Neutrophil (primary cell): ENCODE results near the gene TKTL2.

Experiments
- H3K27ac ChIP-seq: fragments of 200-600 bp; sonication (generic); 2 replicates; pipeline ENCODE4 v1.5.1; 2016; ENCODE audit warnings: mild to moderate bottlenecking, moderate library complexity
- H3K27me3 ChIP-seq: fragments of 200-600 bp; sonication (generic); 2 replicates; pipeline ENCODE4 v1.6.0; 2016; ENCODE audit warnings: mild to moderate bottlenecking
- H3K36me3 ChIP-seq: fragments of 200-600 bp; sonication (generic); 2 replicates; pipeline ENCODE4 v1.5.1; 2017
- H3K4me1 ChIP-seq, 2 experiments: fragments of 200-600 bp in 1 of 2; sonication (generic) in 1 of 2; 1 replicate in 1 of 2; 2 replicates in 1 of 2; pipeline versions ENCODE4 v1.5.1 to v1.6.1; 2013 to 2016; ENCODE audit warnings: low read depth in 1 of 2, low read length in 1 of 2, mild to moderate bottlenecking in 1 of 2, moderate library complexity in 1 of 2; ENCODE audit not compliant: control insufficient read depth in 1 of 2, insufficient read depth in 1 of 2
- H3K4me3 ChIP-seq, 2 experiments: fragments of 200-600 bp in 1 of 2; sonication (generic) in 1 of 2; 1 replicate in 1 of 2; 2 replicates in 1 of 2; pipeline ENCODE4 v1.5.1; 2013 to 2016; ENCODE audit warnings: low read depth in 1 of 2, low read length in 1 of 2, mild to moderate bottlenecking in 1 of 2, moderate library complexity in 1 of 2
- H3K9me3 ChIP-seq: fragments of 200-600 bp; sonication (generic); 2 replicates; pipeline ENCODE4 v1.5.1; 2016
- CTCF ChIP-seq: fragments of 200-600 bp; sonication (generic); IDR thresholded peaks from 2 replicates; pipeline ENCODE4 v1.5.1; 2016; ENCODE audit warnings: antibody characterized with exemption

The TKTL2 gene

GRCh38 chr4:163473576-163473975, at the start of gene TKTL2:
TSS of gene TKTL2 (minus strand) at chr4:163473754. CDS start at chr4:163473734, 20 bp downstream.
- H3K4me3 ChIP-seq = no peak within 1 kb of the TSS
- no peak within 1 kb of the TSS for H3K27ac ChIP-seq
- H3K36me3 ChIP-seq = no peaks in the 10 kb centered on the region
- no peak for TF ChIP-seq CTCF
- peaks cover 20% of the 10 kb centered on the region for H3K27me3 ChIP-seq
- no peaks in the 10 kb centered on the region for H3K9me3 ChIP-seq
- peaks cover 6 to 16% of the 10 kb centered on the region in 2 experiments for H3K4me1 ChIP-seq

GRCh38 chr4:163515198-163515597, 41.6 kb upstream of the TKTL2 start:
- Histone ChIP-seq H3K4me3 (no peak overlapping the region), H3K36me3 (peaks cover 41% of the 10 kb centered on the region), H3K27me3 (no peaks in the 10 kb centered on the region), H3K4me1 (no peaks in the 10 kb centered on the region), H3K9me3 (no peaks in the 10 kb centered on the region), H3K27ac (no peak overlapping the region)
- no peak for TF ChIP-seq CTCF

- no peak overlapping the region for H3K27ac ChIP-seq
- no peak for TF ChIP-seq CTCF
- H3K9me3 ChIP-seq = no peaks in the 10 kb centered on the region
- no peak overlapping the region for H3K4me3 ChIP-seq
- peaks cover 7% of the 10 kb centered on the region for H3K36me3 ChIP-seq
- no peaks in the 10 kb centered on the region for H3K27me3 ChIP-seq
- peaks cover 0 to 4% of the 10 kb centered on the region in 2 experiments for H3K4me1 ChIP-seq
These were observed 31.8 kb upstream of the TKTL2 start for GRCh38 chr4:163505374-163505773.

GRCh38 chr4:163500586-163500985, 27.0 kb upstream of the TKTL2 start:
- H3K9me3 ChIP-seq = no peaks in the 10 kb centered on the region
- peaks cover 0 to 4% of the 10 kb centered on the region in 2 experiments for H3K4me1 ChIP-seq
- TF ChIP-seq CTCF = no peak
- H3K27me3 ChIP-seq = no peaks in the 10 kb centered on the region
- H3K4me3 ChIP-seq = no peak overlapping the region
- no peak overlapping the region for H3K27ac ChIP-seq
- H3K36me3 ChIP-seq = no peaks in the 10 kb centered on the region

- no peak for TF ChIP-seq CTCF
- H3K27me3 ChIP-seq = no peaks in the 10 kb centered on the region
- peaks cover 0 to 8% of the 10 kb centered on the region in 2 experiments for H3K4me1 ChIP-seq
- H3K27ac ChIP-seq = no peak overlapping the region
- no peaks in the 10 kb centered on the region for H3K9me3 ChIP-seq
- H3K36me3 ChIP-seq = no peaks in the 10 kb centered on the region
- no peak overlapping the region for H3K4me3 ChIP-seq
These were observed 22.3 kb upstream of the TKTL2 start for GRCh38 chr4:163495900-163496299.
